Parathyroid adenoma (tissue), 2 donors: ENCODE data around the gene ARID3B.

Experiments
- H2AFZ ChIP-seq: fragments of 300-600 bp; sonication (generic); one replicate; pipeline ENCODE4 v1.7.0; 2017; ENCODE audit warnings: antibody characterized with exemption, mild to moderate bottlenecking
- H3K27ac ChIP-seq: fragments of 300-600 bp; sonication (generic); one replicate; pipeline ENCODE4 v1.7.0; 2017
- H3K27me3 ChIP-seq: fragments of 300-600 bp; sonication (generic); one replicate; pipeline ENCODE4 v1.7.0; 2017; ENCODE audit warnings: low read length; ENCODE audit not compliant: control insufficient read depth, insufficient read depth
- H3K36me3 ChIP-seq: fragments of 300-600 bp; sonication (generic); one replicate; pipeline ENCODE4 v1.7.0; 2017; ENCODE audit warnings: low read length; ENCODE audit not compliant: control insufficient read depth, insufficient read depth
- H3K4me1 ChIP-seq: fragments of 300-600 bp; sonication (generic); one replicate; pipeline ENCODE4 v1.7.0; 2017; ENCODE audit warnings: control low read depth
- H3K4me2 ChIP-seq: fragments of 300-600 bp; sonication (generic); one replicate; pipeline ENCODE4 v1.7.0; 2017; ENCODE audit warnings: low read length
- H3K4me3 ChIP-seq: fragments of 300-600 bp; sonication (generic); one replicate; pipeline ENCODE4 v1.7.0; 2017; ENCODE audit warnings: low read depth, low read length
- H3K79me2 ChIP-seq: fragments of 300-600 bp; sonication (generic); one replicate; pipeline ENCODE4 v1.7.0; 2017; ENCODE audit warnings: control low read depth
- H3K9ac ChIP-seq: fragments of 300-600 bp; sonication (generic); one replicate; pipeline ENCODE4 v1.7.0; 2017; ENCODE audit warnings: mild to moderate bottlenecking
- H3K9me3 ChIP-seq: fragments of 300-600 bp; sonication (generic); one replicate; pipeline ENCODE4 v1.7.0; 2017; ENCODE audit warnings: low read length; ENCODE audit not compliant: control insufficient read depth
- CTCF ChIP-seq: fragments of 300-600 bp; sonication (generic); IDR thresholded peaks from one replicate; pipeline ENCODE4 v1.7.0; 2017; ENCODE audit warnings: antibody characterized with exemption, mild to moderate bottlenecking
- donor health status: primary hyperparathyroidism.

The ARID3B gene

GRCh38 chr15:74642734-74643664, 102.0 kb downstream of the ARID3B start:
- Histone ChIP-seq H3K27ac (no peak overlapping the region), H3K79me2 (peaks cover 3% of the 10 kb centered on the region), H3K4me3 (peak overlapping the region; percentile 18), H3K9me3 (no peaks in the 10 kb centered on the region), H3K9ac (no peak overlapping the region), H2AFZ (no peak overlapping the region), H3K4me1 (peaks cover 6% of the 10 kb centered on the region), H3K4me2 (peak overlapping the region; percentile 39), H3K36me3 (no peaks in the 10 kb centered on the region), H3K27me3 (no peaks in the 10 kb centered on the region)
- TF ChIP-seq CTCF: no peak

DNA sequence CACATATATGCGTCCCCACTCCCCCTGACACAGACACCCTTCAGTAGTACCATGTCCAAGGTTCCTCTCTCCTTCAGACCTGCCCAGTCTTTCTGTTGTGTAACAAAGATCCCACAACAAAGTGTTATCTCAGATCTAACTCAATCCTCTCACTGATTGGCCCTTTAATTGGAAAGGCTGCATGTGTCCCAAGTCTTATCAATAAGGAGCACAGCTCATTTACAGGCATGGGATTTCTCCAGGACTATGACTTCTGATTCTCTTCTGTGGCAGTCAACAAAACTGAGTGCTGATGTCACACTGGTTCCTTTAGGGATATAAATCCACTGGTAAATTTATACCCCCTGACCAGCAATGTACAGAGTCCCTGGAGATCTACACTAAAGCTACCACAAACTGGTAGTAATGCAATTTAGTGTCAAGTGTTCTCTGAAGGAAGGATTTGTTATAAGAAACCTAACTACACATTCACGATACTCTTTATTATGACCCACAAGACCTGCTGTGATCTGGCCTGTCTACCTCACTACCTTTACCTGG, 102.7 kb downstream of the ARID3B start:
- Histone ChIP-seq H3K9ac (no peak overlapping the region), H3K9me3 (no peaks in the 10 kb centered on the region), H3K27me3 (no peaks in the 10 kb centered on the region), H3K79me2 (peaks cover 3% of the 10 kb centered on the region), H3K36me3 (no peaks in the 10 kb centered on the region), H3K27ac (no peak overlapping the region), H2AFZ (no peak overlapping the region), H3K4me2 (peak overlapping the region; percentile 39), H3K4me3 (no peak overlapping the region), H3K4me1 (peaks cover 6% of the 10 kb centered on the region)
- TF ChIP-seq CTCF: no peak

DNA sequence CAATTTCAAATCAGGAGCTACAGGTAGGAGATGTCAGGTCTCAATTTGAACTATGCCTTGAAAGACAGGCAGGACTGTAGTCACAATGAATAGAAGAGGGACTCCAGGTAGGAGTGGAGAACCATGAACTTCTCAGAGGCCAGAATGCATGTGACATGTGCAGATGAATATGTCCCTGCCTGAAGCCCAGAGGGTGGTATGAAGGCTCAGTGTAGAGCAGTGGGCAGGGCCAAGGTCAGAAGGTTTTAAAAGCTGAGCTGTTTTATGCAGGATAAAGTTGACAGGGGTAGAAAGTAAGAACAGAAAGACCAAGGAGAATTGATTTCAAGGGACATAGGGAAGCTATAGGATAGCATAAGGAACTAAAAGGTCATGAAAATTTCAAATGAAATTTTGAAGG, 105.5 kb downstream of the ARID3B start:
- Histone ChIP-seq H3K79me2 (peaks cover 3% of the 10 kb centered on the region), H3K9me3 (no peaks in the 10 kb centered on the region), H3K4me1 (peaks cover 8% of the 10 kb centered on the region), H3K9ac (no peak overlapping the region), H3K4me2 (no peak overlapping the region), H2AFZ (no peak overlapping the region), H3K27ac (no peak overlapping the region), H3K27me3 (no peaks in the 10 kb centered on the region), H3K4me3 (no peak overlapping the region), H3K36me3 (no peaks in the 10 kb centered on the region)
- no peak for TF ChIP-seq CTCF
